ENCODE measurements around the gene TMEM248. TPM values are rescaled to one million over a fixed set of nuclear protein-coding genes. Genes with fewer than 3 reads are reported as not detected.

TMEM248 gene
- total RNA-seq, 1 experiment from 2014 or later = 70.5 TPM

GRCh38 chr7:66894463-66895080 is 26.5 kb upstream of the TMEM248 start:
- intact Hi-C loops (cut with micrococcal nuclease; ENCODE audit: unreplicated experiment) = no loop called here
- no peaks in the 10 kb centered on the region for H3K9me3 Mint-ChIP-seq (ENCODE audit: low read depth, unreplicated experiment)
- no peak overlapping the region for H3K27ac Mint-ChIP-seq (ENCODE audit: unreplicated experiment)
- TF ChIP-seq CTCF (IDR thresholded peaks at IDR 0.05; ENCODE audit: unreplicated experiment) = no peak
- CTCF ChIA-PET = no interaction called here
- DNase-seq = no peak
- no peaks in the 10 kb centered on the region for H3K4me1 Mint-ChIP-seq (ENCODE audit: low read depth, unreplicated experiment)
- no peak overlapping the region for H3K4me3 Mint-ChIP-seq (ENCODE audit: low read depth, unreplicated experiment)
- H3K36me3 Mint-ChIP-seq (ENCODE audit: insufficient read depth, unreplicated experiment) = no peaks in the 10 kb centered on the region
- BruUV-seq (replicated peaks) = no TSS peak
- no peaks in the 10 kb centered on the region for H3K27me3 Mint-ChIP-seq (ENCODE audit: unreplicated experiment)

- TF ChIP-seq CTCF (IDR thresholded peaks at IDR 0.05; ENCODE audit: unreplicated experiment) = no peak
- Mint-ChIP-seq H3K27ac (ENCODE audit: unreplicated experiment) (no peak overlapping the region), H3K27me3 (ENCODE audit: unreplicated experiment) (no peaks in the 10 kb centered on the region), H3K4me3 (ENCODE audit: low read depth, unreplicated experiment) (no peak overlapping the region), H3K4me1 (ENCODE audit: low read depth, unreplicated experiment) (no peaks in the 10 kb centered on the region), H3K9me3 (ENCODE audit: low read depth, unreplicated experiment) (no peaks in the 10 kb centered on the region), H3K36me3 (ENCODE audit: insufficient read depth, unreplicated experiment) (peaks cover 5% of the 10 kb centered on the region)
- CTCF ChIA-PET = interaction anchor here (0.7 kb wide), 1 partner anchor 90 kb away, joined by 3 read pairs; no protein-coding TSS in a partner anchor
- no peak for DNase-seq
- intact Hi-C loops (cut with micrococcal nuclease; ENCODE audit: unreplicated experiment) = no loop called here
- BruUV-seq (replicated peaks) = no TSS peak
These were observed 24.6 kb upstream of the TMEM248 start for GRCh38 chr7:66896441-66896840.

GRCh38 chr7:66899552-66900280 is 21.3 kb upstream of the TMEM248 start:
- peaks cover 17% of the 10 kb centered on the region for H3K36me3 Mint-ChIP-seq (ENCODE audit: insufficient read depth, unreplicated experiment)
- no peaks in the 10 kb centered on the region for H3K9me3 Mint-ChIP-seq (ENCODE audit: low read depth, unreplicated experiment)
- no peak for DNase-seq
- no peak overlapping the region for H3K4me3 Mint-ChIP-seq (ENCODE audit: low read depth, unreplicated experiment)
- H3K4me1 Mint-ChIP-seq (ENCODE audit: low read depth, unreplicated experiment) = no peaks in the 10 kb centered on the region
- CTCF ChIA-PET = no interaction called here
- no peak overlapping the region for H3K27ac Mint-ChIP-seq (ENCODE audit: unreplicated experiment)
- H3K27me3 Mint-ChIP-seq (ENCODE audit: unreplicated experiment) = no peaks in the 10 kb centered on the region
- intact Hi-C loops (cut with micrococcal nuclease; ENCODE audit: unreplicated experiment) = no loop called here
- no TSS peak for BruUV-seq (replicated peaks)
- TF ChIP-seq CTCF (IDR thresholded peaks at IDR 0.05; ENCODE audit: unreplicated experiment) = no peak

GRCh38 chr7:66901941-66902843 is 18.8 kb upstream of the TMEM248 start:
- Mint-ChIP-seq H3K27me3 (ENCODE audit: unreplicated experiment) (no peaks in the 10 kb centered on the region), H3K4me3 (ENCODE audit: low read depth, unreplicated experiment) (no peak overlapping the region), H3K9me3 (ENCODE audit: low read depth, unreplicated experiment) (no peaks in the 10 kb centered on the region), H3K36me3 (ENCODE audit: insufficient read depth, unreplicated experiment) (peaks cover 29% of the 10 kb centered on the region), H3K27ac (ENCODE audit: unreplicated experiment) (no peak overlapping the region), H3K4me1 (ENCODE audit: low read depth, unreplicated experiment) (no peaks in the 10 kb centered on the region)
- intact Hi-C loops (cut with micrococcal nuclease; ENCODE audit: unreplicated experiment) = no loop called here
- BruUV-seq (replicated peaks) = no TSS peak
- DNase-seq = no peak
- TF ChIP-seq CTCF (IDR thresholded peaks at IDR 0.05; ENCODE audit: unreplicated experiment) = no peak
- CTCF ChIA-PET = no interaction called here
